Measurements from ENCODE around the gene L3MBTL4. TPM values are rescaled to one million over a fixed set of nuclear protein-coding genes. Genes with fewer than 3 reads are reported as not detected.

L3MBTL4 gene
- total RNA-seq, 2 experiments from 2014 or later, result 0.19 to 0.47 TPM

DNA sequence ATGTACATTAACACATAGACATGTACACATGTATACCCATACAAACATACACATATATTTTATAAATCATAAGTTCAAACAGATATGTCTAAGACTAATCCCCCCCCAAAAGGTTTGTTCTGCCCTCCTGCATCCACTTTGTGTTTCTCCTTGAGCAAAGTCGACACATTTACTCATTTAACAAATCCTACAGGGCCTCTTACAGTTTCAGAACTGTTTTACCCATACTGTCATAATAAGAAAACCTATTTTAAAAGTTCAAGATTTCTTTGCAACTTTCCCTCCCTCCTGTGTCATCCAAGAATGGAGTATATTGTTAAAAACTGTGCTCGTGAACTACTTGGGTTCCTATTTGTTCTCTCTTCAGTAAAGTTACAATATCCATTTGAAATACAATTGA, 166.7 kb downstream of the L3MBTL4 start:
- Mint-ChIP-seq H3K9me3 (peaks cover 2% of the 10 kb centered on the region), H3K27ac (no peak overlapping the region), H3K4me3 (no peak overlapping the region), H3K27me3 (no peaks in the 10 kb centered on the region), H3K36me3 (ENCODE audit: low read depth) (no peaks in the 10 kb centered on the region), H3K4me1 (ENCODE audit: low read depth) (no peaks in the 10 kb centered on the region)
- ChIA-PET POLR2A (no interaction called here), CTCF (no interaction called here)
- ATAC-seq (ENCODE audit: poor library complexity), result no peak
- TF ChIP-seq, protein P1, sequence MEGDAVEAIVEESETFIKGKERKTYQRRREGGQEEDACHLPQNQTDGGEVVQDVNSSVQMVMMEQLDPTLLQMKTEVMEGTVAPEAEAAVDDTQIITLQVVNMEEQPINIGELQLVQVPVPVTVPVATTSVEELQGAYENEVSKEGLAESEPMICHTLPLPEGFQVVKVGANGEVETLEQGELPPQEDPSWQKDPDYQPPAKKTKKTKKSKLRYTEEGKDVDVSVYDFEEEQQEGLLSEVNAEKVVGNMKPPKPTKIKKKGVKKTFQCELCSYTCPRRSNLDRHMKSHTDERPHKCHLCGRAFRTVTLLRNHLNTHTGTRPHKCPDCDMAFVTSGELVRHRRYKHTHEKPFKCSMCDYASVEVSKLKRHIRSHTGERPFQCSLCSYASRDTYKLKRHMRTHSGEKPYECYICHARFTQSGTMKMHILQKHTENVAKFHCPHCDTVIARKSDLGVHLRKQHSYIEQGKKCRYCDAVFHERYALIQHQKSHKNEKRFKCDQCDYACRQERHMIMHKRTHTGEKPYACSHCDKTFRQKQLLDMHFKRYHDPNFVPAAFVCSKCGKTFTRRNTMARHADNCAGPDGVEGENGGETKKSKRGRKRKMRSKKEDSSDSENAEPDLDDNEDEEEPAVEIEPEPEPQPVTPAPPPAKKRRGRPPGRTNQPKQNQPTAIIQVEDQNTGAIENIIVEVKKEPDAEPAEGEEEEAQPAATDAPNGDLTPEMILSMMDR (IDR thresholded peaks at IDR 0.05), result no peak
- no peaks in the 10 kb centered on the region for H3K27me3 ChIP-seq (ENCODE audit: control insufficient read depth in 1 of 2, insufficient read depth in 2 of 2, low read length in 2 of 2)
- DNase-seq, result no peak
- no peaks in the 10 kb centered on the region for H3K4me1 ChIP-seq (ENCODE audit: insufficient read depth, low read length)
- intact Hi-C loops (cut with DNase I, micrococcal nuclease), result no loop called here
- H3K4me3 ChIP-seq (ENCODE audit: low read length), result no peak overlapping the region
- peaks cover 0 to 8% of the 10 kb centered on the region in 2 experiments for H3K9me3 ChIP-seq (ENCODE audit: control insufficient read depth in 1 of 2, insufficient read depth in 1 of 2, low read length in 2 of 2)
- no peak overlapping the region for H3K27ac ChIP-seq (ENCODE audit: low read depth in 1 of 2, low read length in 2 of 2)
- H3K36me3 ChIP-seq (ENCODE audit: insufficient read depth, low read length), result no peaks in the 10 kb centered on the region

DNA sequence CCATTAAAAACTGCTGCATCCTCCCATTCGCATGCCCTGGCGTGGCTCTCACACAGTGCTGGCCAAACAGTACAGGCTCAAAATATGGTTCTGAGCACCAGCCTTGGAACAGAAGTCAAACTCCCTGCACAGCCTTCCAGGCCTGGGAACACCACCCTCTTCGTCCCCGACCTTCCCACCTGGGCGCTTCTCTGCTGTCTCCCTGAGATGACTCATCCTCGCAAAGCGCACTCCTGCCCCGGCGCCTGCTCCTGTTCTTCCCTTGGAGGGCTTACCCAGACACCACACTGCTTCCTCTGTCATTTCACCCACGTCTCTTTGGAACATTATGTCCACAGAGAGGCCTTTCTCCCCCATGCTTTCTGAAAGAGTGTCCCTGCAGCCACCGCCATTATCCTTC, 172.7 kb downstream of the L3MBTL4 start:
- Histone ChIP-seq H3K4me3 (ENCODE audit: low read length) (no peak overlapping the region), H3K9me3 (ENCODE audit: control insufficient read depth in 1 of 2, insufficient read depth in 1 of 2, low read length in 2 of 2) (peaks cover 0 to 10% of the 10 kb centered on the region in 2 experiments), H3K27me3 (ENCODE audit: control insufficient read depth in 1 of 2, insufficient read depth in 2 of 2, low read length in 2 of 2) (no peaks in the 10 kb centered on the region), H3K4me1 (ENCODE audit: insufficient read depth, low read length) (no peaks in the 10 kb centered on the region), H3K27ac (ENCODE audit: low read depth in 1 of 2, low read length in 2 of 2) (no peak overlapping the region), H3K36me3 (ENCODE audit: insufficient read depth, low read length) (no peaks in the 10 kb centered on the region)
- intact Hi-C loops (cut with DNase I, micrococcal nuclease), result no loop called here
- Mint-ChIP-seq H3K27me3 (no peaks in the 10 kb centered on the region), H3K36me3 (ENCODE audit: low read depth) (no peaks in the 10 kb centered on the region), H3K27ac (no peak overlapping the region), H3K4me1 (ENCODE audit: low read depth) (no peaks in the 10 kb centered on the region), H3K4me3 (no peak overlapping the region), H3K9me3 (peaks cover 5% of the 10 kb centered on the region)
- CTCF ChIA-PET, result no interaction called here
- no peak for ATAC-seq (ENCODE audit: poor library complexity)
- DNase-seq, result no peak
- POLR2A ChIA-PET, result no interaction called here
- TF ChIP-seq, protein P1 (IDR thresholded peaks at IDR 0.05), result no peak

DNA sequence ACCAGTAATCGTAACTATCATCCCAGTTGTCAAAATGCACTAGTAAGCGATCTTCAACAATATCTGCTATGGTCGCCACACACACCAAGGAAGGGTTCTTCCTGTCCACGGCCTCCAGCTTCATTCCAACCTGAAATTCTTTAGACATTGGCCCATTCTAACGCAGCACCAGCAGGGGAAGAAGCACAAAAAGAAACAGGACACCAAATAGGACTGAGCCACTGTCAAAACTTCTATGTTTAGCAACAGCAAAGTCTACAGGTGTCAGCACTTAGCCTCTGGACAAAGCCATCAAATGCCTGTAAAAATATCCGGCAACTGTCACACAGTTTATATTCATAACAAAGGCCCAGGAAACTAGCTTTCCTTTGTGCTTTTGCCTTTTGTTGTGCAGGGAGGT, 175.0 kb downstream of the L3MBTL4 start:
- Mint-ChIP-seq H3K4me3 (no peak overlapping the region), H3K9me3 (peaks cover 5% of the 10 kb centered on the region), H3K36me3 (ENCODE audit: low read depth) (no peaks in the 10 kb centered on the region), H3K27ac (no peak overlapping the region), H3K4me1 (ENCODE audit: low read depth) (no peaks in the 10 kb centered on the region), H3K27me3 (no peaks in the 10 kb centered on the region)
- Histone ChIP-seq H3K4me1 (ENCODE audit: insufficient read depth, low read length) (no peaks in the 10 kb centered on the region), H3K36me3 (ENCODE audit: insufficient read depth, low read length) (no peaks in the 10 kb centered on the region), H3K27ac (ENCODE audit: low read depth in 1 of 2, low read length in 2 of 2) (no peak overlapping the region), H3K4me3 (ENCODE audit: low read length) (no peak overlapping the region), H3K9me3 (ENCODE audit: control insufficient read depth in 1 of 2, insufficient read depth in 1 of 2, low read length in 2 of 2) (peaks cover 0 to 10% of the 10 kb centered on the region in 2 experiments), H3K27me3 (ENCODE audit: control insufficient read depth in 1 of 2, insufficient read depth in 2 of 2, low read length in 2 of 2) (no peaks in the 10 kb centered on the region)
- ChIA-PET POLR2A (no interaction called here), CTCF (interaction anchor here (0.6 kb wide), 1 partner anchor 1008 kb away, joined by 5 read pairs; no protein-coding TSS in a partner anchor)
- intact Hi-C loops (cut with DNase I, micrococcal nuclease), result no loop called here
- DNase-seq, result no peak
- no peak for ATAC-seq (ENCODE audit: poor library complexity)
- TF ChIP-seq, protein P1 (IDR thresholded peaks at IDR 0.05), result no peak
